HepG2 (cell line): ENCODE measurements around the gene LCLAT1. TPM values are rescaled to one million over a fixed set of nuclear protein-coding genes. Genes with fewer than 3 reads are reported as not detected.

Experiments used
- AGO1 ChIP-seq: fragments of 200-400 bp; formaldehyde crosslinking; IDR thresholded peaks from 2 replicates; pipeline ENCODE4 v1.6.1; 2017; ENCODE audit warnings: mild to moderate bottlenecking, low read depth, low read length, moderate library complexity; ENCODE audit not compliant: poor library complexity, severe bottlenecking
- BCL6 ChIP-seq: IDR thresholded peaks from 2 replicates; pipeline ENCODE4 v1.6.1; 2016; ENCODE audit warnings: missing genetic modification reagents, missing compliant biosample characterization
- BHLHE40 ChIP-seq: IDR thresholded peaks from 2 replicates; pipeline ENCODE4 v1.6.1; 2011; ENCODE audit warnings: low read length, improper control_type of control experiment
- CCDC6 ChIP-seq: sonication (generic); formaldehyde crosslinking; IDR thresholded peaks from 2 replicates; pipeline ENCODE4 v1.8.1; 2022; ENCODE audit warnings: mild to moderate bottlenecking, missing genetic modification reagents, moderate library complexity
- DPF2 ChIP-seq: sonication (generic); formaldehyde crosslinking; IDR thresholded peaks from 2 replicates; pipeline ENCODE4 v1.4.0; 2020; ENCODE audit warnings: mild to moderate bottlenecking, low read depth, missing genetic modification reagents, borderline replicate concordance
- GABPB1 ChIP-seq: IDR thresholded peaks from 2 replicates; pipeline ENCODE4 v1.6.1; 2016; ENCODE audit warnings: mild to moderate bottlenecking, missing genetic modification reagents, moderate library complexity, missing compliant biosample characterization
- GFI1 ChIP-seq: sonication (generic); formaldehyde crosslinking; IDR thresholded peaks from 2 replicates; pipeline ENCODE4 v1.5.0; 2020; ENCODE audit warnings: missing genetic modification reagents, mild to moderate bottlenecking, borderline replicate concordance
- HNF4A ChIP-seq: sonication (generic); formaldehyde crosslinking; IDR thresholded peaks from 2 replicates; pipeline ENCODE4 v1.4.0; 2020; ENCODE audit warnings: missing genetic modification reagents
- PAXIP1 ChIP-seq: sonication (generic); formaldehyde crosslinking; conservative IDR thresholded peaks from 2 replicates; pipeline ENCODE4 v1.4.0; 2020; ENCODE audit warnings: mild to moderate bottlenecking, missing genetic modification reagents, moderate library complexity
- RBM39 ChIP-seq: fragments of 200-400 bp; formaldehyde crosslinking; IDR thresholded peaks from one replicate; pipeline ENCODE4 v1.6.1; 2018; ENCODE audit warnings: antibody characterized with exemption, mild to moderate bottlenecking, low read depth, low read length; ENCODE audit not compliant: poor library complexity, severe bottlenecking
- RCOR2 ChIP-seq: IDR thresholded peaks from 2 replicates; pipeline ENCODE4 v1.6.1; 2016; ENCODE audit warnings: missing biosample characterization, missing genetic modification reagents
- ZFP36 ChIP-seq: fragments of 150-350 bp; IDR thresholded peaks from 2 replicates; pipeline ENCODE4 v1.6.1; 2018; ENCODE audit warnings: borderline replicate concordance, low read length, low read depth; ENCODE audit not compliant: partially characterized antibody
- ZKSCAN1 ChIP-seq: fragments of 150-350 bp; IDR thresholded peaks from 2 replicates; pipeline ENCODE4 v1.6.1; 2014; ENCODE audit warnings: low read length
- ZNF629 ChIP-seq: sonication (generic); formaldehyde crosslinking; conservative IDR thresholded peaks from 2 replicates; pipeline ENCODE4 v1.5.0; 2020; ENCODE audit warnings: missing genetic modification reagents
- ZNF792 ChIP-seq: IDR thresholded peaks from 2 replicates; pipeline ENCODE4 v1.6.1; 2016
- polyA plus RNA-seq, 8 experiments: library from polyadenylated mRNA; depleted of rRNA in 3 of 8; stranded (reverse) in 7 of 8; unstranded in 1 of 8; fragments of >200 nt; fragmentation: Illumina TruSeq in 4 of 8; extraction: Trizol in 4 of 8; gene quantifications; 2 replicates each; pipeline versions ENCODE4 v1.2.1 to v1.2.3, GENCODE V29; 2011 to 2016; ENCODE audit warnings: low read depth in 4 of 8, missing spikeins in 1 of 8, mixed read lengths in 1 of 8; ENCODE audit not compliant: insufficient read depth in 1 of 8
- total RNA-seq, 5 experiments: library from RNA; depleted of rRNA; stranded (reverse); fragments of >200 nt; fragmentation: Illumina TruSeq; extraction: Trizol; gene quantifications; 2 replicates each; pipeline ENCODE4 v1.2.3, GENCODE V29; 2016; ENCODE audit warnings: low read depth in 1 of 5
- TF ChIP-seq, protein P1 (sequence below): sonication (generic); formaldehyde crosslinking; IDR thresholded peaks from 2 replicates; pipeline ENCODE4 v1.8.0; 2022; ENCODE audit warnings: mild to moderate bottlenecking, missing genetic modification reagents
- TF ChIP-seq, protein P2 (sequence below): sonication (generic); formaldehyde crosslinking; IDR thresholded peaks from 2 replicates; pipeline ENCODE4 v1.8.0; 2022; ENCODE audit warnings: low read depth, missing genetic modification reagents
- TF ChIP-seq, protein P3 (sequence below): IDR thresholded peaks from 2 replicates; pipeline ENCODE4 v1.4.0; 2020; ENCODE audit warnings: mild to moderate bottlenecking, missing genetic modification reagents

The LCLAT1 gene
- total and polyA plus RNA-seq, 2 of the 13 experiments (the other 11 are each of a cell fraction or from before 2014, with no cell fraction given): 18.0 to 28.0 TPM

- TF ChIP-seq PAXIP1 (CRISPR knock-in tag) (peak; percentile 80), BHLHE40 (no peak), ZFP36 (no peak), ZNF629 (CRISPR knock-in tag) (peak; percentile 46; the same call in 1 of the 2 replicates), AGO1 (no peak), HNF4A (peak; percentile 66), ZNF792 (CRISPR knock-in tag) (0 out of 2 replicates have a peak, but pooled peaks have one; percentile 16), CCDC6 (no peak), GFI1 (CRISPR knock-in tag) (no peak), GABPB1 (0 out of 2 replicates have a peak, but pooled peaks have one; percentile 21), RBM39 (no peak), DPF2 (CRISPR knock-in tag) (peak; percentile 33; the same call in 1 of the 2 replicates), RCOR2 (CRISPR knock-in tag) (0 out of 2 replicates have a peak, but pooled peaks have one; percentile 24), BCL6 (CRISPR knock-in tag) (peak; percentile 38; the same call in 1 of the 2 replicates), ZKSCAN1 (no peak)
- TF ChIP-seq, protein P1, sequence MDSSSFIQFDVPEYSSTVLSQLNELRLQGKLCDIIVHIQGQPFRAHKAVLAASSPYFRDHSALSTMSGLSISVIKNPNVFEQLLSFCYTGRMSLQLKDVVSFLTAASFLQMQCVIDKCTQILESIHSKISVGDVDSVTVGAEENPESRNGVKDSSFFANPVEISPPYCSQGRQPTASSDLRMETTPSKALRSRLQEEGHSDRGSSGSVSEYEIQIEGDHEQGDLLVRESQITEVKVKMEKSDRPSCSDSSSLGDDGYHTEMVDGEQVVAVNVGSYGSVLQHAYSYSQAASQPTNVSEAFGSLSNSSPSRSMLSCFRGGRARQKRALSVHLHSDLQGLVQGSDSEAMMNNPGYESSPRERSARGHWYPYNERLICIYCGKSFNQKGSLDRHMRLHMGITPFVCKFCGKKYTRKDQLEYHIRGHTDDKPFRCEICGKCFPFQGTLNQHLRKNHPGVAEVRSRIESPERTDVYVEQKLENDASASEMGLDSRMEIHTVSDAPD: no peak
- TF ChIP-seq, protein P2, sequence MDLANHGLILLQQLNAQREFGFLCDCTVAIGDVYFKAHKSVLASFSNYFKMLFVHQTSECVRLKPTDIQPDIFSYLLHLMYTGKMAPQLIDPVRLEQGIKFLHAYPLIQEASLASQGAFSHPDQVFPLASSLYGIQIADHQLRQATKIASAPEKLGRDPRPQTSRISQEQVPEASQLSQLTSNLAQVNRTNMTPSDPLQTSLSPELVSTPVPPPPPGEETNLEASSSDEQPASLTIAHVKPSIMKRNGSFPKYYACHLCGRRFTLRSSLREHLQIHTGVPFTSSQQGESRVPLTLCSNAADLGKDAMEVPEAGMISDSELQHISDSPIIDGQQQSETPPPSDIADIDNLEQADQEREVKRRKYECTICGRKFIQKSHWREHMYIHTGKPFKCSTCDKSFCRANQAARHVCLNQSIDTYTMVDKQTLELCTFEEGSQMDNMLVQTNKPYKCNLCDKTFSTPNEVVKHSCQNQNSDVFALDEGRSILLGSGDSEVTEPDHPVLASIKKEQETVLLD (CRISPR knock-in tag): no peak
- TF ChIP-seq, protein P3, sequence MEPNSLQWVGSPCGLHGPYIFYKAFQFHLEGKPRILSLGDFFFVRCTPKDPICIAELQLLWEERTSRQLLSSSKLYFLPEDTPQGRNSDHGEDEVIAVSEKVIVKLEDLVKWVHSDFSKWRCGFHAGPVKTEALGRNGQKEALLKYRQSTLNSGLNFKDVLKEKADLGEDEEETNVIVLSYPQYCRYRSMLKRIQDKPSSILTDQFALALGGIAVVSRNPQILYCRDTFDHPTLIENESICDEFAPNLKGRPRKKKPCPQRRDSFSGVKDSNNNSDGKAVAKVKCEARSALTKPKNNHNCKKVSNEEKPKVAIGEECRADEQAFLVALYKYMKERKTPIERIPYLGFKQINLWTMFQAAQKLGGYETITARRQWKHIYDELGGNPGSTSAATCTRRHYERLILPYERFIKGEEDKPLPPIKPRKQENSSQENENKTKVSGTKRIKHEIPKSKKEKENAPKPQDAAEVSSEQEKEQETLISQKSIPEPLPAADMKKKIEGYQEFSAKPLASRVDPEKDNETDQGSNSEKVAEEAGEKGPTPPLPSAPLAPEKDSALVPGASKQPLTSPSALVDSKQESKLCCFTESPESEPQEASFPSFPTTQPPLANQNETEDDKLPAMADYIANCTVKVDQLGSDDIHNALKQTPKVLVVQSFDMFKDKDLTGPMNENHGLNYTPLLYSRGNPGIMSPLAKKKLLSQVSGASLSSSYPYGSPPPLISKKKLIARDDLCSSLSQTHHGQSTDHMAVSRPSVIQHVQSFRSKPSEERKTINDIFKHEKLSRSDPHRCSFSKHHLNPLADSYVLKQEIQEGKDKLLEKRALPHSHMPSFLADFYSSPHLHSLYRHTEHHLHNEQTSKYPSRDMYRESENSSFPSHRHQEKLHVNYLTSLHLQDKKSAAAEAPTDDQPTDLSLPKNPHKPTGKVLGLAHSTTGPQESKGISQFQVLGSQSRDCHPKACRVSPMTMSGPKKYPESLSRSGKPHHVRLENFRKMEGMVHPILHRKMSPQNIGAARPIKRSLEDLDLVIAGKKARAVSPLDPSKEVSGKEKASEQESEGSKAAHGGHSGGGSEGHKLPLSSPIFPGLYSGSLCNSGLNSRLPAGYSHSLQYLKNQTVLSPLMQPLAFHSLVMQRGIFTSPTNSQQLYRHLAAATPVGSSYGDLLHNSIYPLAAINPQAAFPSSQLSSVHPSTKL (CRISPR knock-in tag): peak; percentile 92
Observed at GRCh38 chr2:30511122-30512083, 64.4 kb downstream of the LCLAT1 start (continued).
